OCI-LY7 (cell line): Measurements from ENCODE around the gene COL8A2. TPM values are rescaled to one million over a fixed set of nuclear protein-coding genes. Genes with fewer than 3 reads are reported as not detected.

Experiments
- BruUV-seq: library from RNA; stranded (reverse); fragments of 400-500 nt; replicated peaks from 2 replicates; lab custom pipeline; 2021; lab: Mats Ljungman, UMichigan
- CTCF ChIA-PET: fragments of 300-600 bp; sonication (Branson Sonifier 250); formaldehyde crosslinking; loops from one replicate; lab custom pipeline; 2022; ENCODE audit warnings: antibody characterized with exemption; ENCODE audit not compliant: unreplicated experiment; lab: Charles Lee
- POLR2A ChIA-PET: fragments of 300-600 bp; sonication (Branson Sonifier 250); formaldehyde crosslinking; loops from one replicate; lab custom pipeline; 2022; ENCODE audit warnings: antibody characterized with exemption; lab: Charles Lee
- DNase-seq: peaks from one replicate; pipeline ENCODE4 v3.0.0-alpha.2; 2015; ENCODE audit warnings: low spot score
- H2AFZ ChIP-seq: fragments of 200-600 bp; sonication (generic), shearing (Covaris generic); 2 replicates; pipeline ENCODE4 v1.6.1; 2014; ENCODE audit warnings: mild to moderate bottlenecking, antibody characterized with exemption, low read length, moderate library complexity
- H3K27ac ChIP-seq: fragments of 200-600 bp; sonication (generic); 2 replicates; pipeline ENCODE4 v1.5.1; 2014; ENCODE audit warnings: mixed run types, low read depth, mild to moderate bottlenecking, moderate library complexity, low read length, inconsistent platforms; ENCODE audit not compliant: poor library complexity, severe bottlenecking
- H3K36me3 ChIP-seq: fragments of 200-600 bp; sonication (generic); 2 replicates; pipeline ENCODE4 v1.6.1; 2014; ENCODE audit warnings: mild to moderate bottlenecking, antibody characterized with exemption, low read length, moderate library complexity, mixed read lengths; ENCODE audit not compliant: insufficient read depth
- H3K4me1 ChIP-seq: fragments of 200-600 bp; sonication (generic); 2 replicates; pipeline ENCODE4 v1.5.1; 2014; ENCODE audit warnings: mild to moderate bottlenecking, low read length; ENCODE audit not compliant: insufficient read depth, poor library complexity, severe bottlenecking
- H3K4me2 ChIP-seq: fragments of 200-600 bp; sonication (generic); 2 replicates; pipeline ENCODE4 v1.6.1; 2014; ENCODE audit warnings: mild to moderate bottlenecking, low read length
- H3K4me3 ChIP-seq: fragments of 200-600 bp; sonication (generic); 2 replicates; pipeline ENCODE4 v1.5.1; 2014; ENCODE audit warnings: mild to moderate bottlenecking, low read depth, low read length; ENCODE audit not compliant: poor library complexity, severe bottlenecking
- H3K79me2 ChIP-seq: fragments of 200-600 bp; sonication (generic); 2 replicates; pipeline ENCODE4 v1.6.1; 2016; ENCODE audit warnings: low read depth, mild to moderate bottlenecking, low read length, moderate library complexity, mixed read lengths; ENCODE audit not compliant: insufficient read depth
- H3K9me2 ChIP-seq: fragments of 200-600 bp; sonication (generic); 2 replicates; pipeline ENCODE4 v1.6.1; 2016; ENCODE audit warnings: mild to moderate bottlenecking, low read length, mixed read lengths; ENCODE audit not compliant: insufficient read depth
- H3K9me3 ChIP-seq: fragments of 200-600 bp; sonication (generic); 2 replicates; pipeline ENCODE4 v1.6.1; 2014; ENCODE audit warnings: mild to moderate bottlenecking, mixed run types, low read length, mixed read lengths
- H4K20me1 ChIP-seq: fragments of 200-600 bp; sonication (generic); 2 replicates; pipeline ENCODE4 v1.6.1; 2014; ENCODE audit warnings: mild to moderate bottlenecking, antibody characterized with exemption, low read length, moderate library complexity, mixed read lengths; ENCODE audit not compliant: insufficient read depth
- CTCF ChIP-seq: fragments of 200-600 bp; sonication (generic); conservative IDR thresholded peaks from 2 replicates; pipeline ENCODE4 v1.5.1; 2014; ENCODE audit warnings: mild to moderate bottlenecking, antibody characterized with exemption, low read length, moderate library complexity, mixed read lengths
- EZH2phosphoT487 ChIP-seq: fragments of 200-600 bp; sonication (generic); IDR thresholded peaks from 2 replicates; pipeline ENCODE4 v1.6.1; 2018; ENCODE audit warnings: low read depth, borderline replicate concordance, mild to moderate bottlenecking, mixed run types, antibody characterized with exemption, low read length, moderate library complexity, mixed read lengths
- intact Hi-C: fragments of 100-400 bp; cut with micrococcal nuclease; formaldehyde crosslinking; loops from one replicate; pipeline ENCODE4 v1.10.0; 2022; ENCODE audit not compliant: unreplicated experiment
- total RNA-seq, 2 experiments: library from RNA; depleted of rRNA in 1 of 2; stranded (reverse); fragments of >200 nt in 1 of 2; shearing (Covaris generic) in 1 of 2; gene quantifications; 2 replicates each; pipeline ENCODE4 v1.2.3, GENCODE V29; 2014 to 2022

The COL8A2 gene
- total RNA-seq, 2 experiments from 2014 or later = not detected

GRCh38 chr1:36162680-36163239, 37.7 kb upstream of the COL8A2 start:
- intact Hi-C loops = no loop called here
- Histone ChIP-seq H3K36me3 (peaks cover 35% of the 10 kb centered on the region; the same call in 1 of the 2 replicates), H4K20me1 (peaks cover 10% of the 10 kb centered on the region; the same call in 1 of the 2 replicates), H3K79me2 (peaks cover 92% of the 10 kb centered on the region), H3K9me3 (no peaks in the 10 kb centered on the region), H3K4me3 (no peak overlapping the region), H3K27ac (peak overlapping the region; percentile 87), H3K4me1 (peaks cover 73% of the 10 kb centered on the region), H2AFZ (no peak overlapping the region), H3K4me2 (peak overlapping the region; percentile 89), H3K9me2 (no peaks in the 10 kb centered on the region)
- ChIA-PET POLR2A (interaction anchor here (0.9 to 2.5 kb wide), 4 partner anchors 13 to 46 kb away, joined by 3 to 13 read pairs (median 5); partner anchors contain the start of gene TRAPPC3), CTCF (no interaction called here)
- DNase-seq = no peak
- BruUV-seq = no TSS peak
- TF ChIP-seq CTCF = no peak
- TF ChIP-seq EZH2phosphoT487 = no peak

- intact Hi-C loops = no loop called here
- Histone ChIP-seq H2AFZ (no peak overlapping the region), H3K36me3 (peaks cover 27% of the 10 kb centered on the region; the same call in 1 of the 2 replicates), H3K9me3 (no peaks in the 10 kb centered on the region), H3K9me2 (no peaks in the 10 kb centered on the region), H3K4me1 (peaks cover 69% of the 10 kb centered on the region), H4K20me1 (peaks cover 13% of the 10 kb centered on the region; the same call in 1 of the 2 replicates), H3K79me2 (peaks cover 93% of the 10 kb centered on the region), H3K27ac (peak overlapping the region; percentile 87), H3K4me3 (peak overlapping the region; percentile 65), H3K4me2 (peak overlapping the region; percentile 89)
- BruUV-seq = no TSS peak
- no peak for TF ChIP-seq EZH2phosphoT487
- TF ChIP-seq CTCF = no peak
- POLR2A ChIA-PET = interaction anchor here (0.6 to 2.5 kb wide), 6 partner anchors 11 to 144 kb away, joined by 3 to 13 read pairs (median 5); partner anchors contain the start of genes SH3D21 and TRAPPC3
- CTCF ChIA-PET = interaction anchor here (2.1 kb wide), 1 partner anchor 26 kb away, joined by 9 read pairs; no protein-coding TSS in a partner anchor
- peak; percentile 69 for DNase-seq
Measured at GRCh38 chr1:36161641-36162531, 36.9 kb upstream of the COL8A2 start.
